Activated T-cell treated with anti-CD3 and anti-CD28 coated beads for 4 hours (primary cell): Measurements from ENCODE around the gene PA2G4.
"Not testable (repeated sequence)": the region's sequence is repeated elsewhere in the genome, so short reads cannot be mapped to it uniquely, and the experiment has no call there.

Experiments used
- DNase-seq: peaks from one replicate; pipeline ENCODE4 v3.0.0-alpha.2; 2020

PA2G4 gene

DNA sequence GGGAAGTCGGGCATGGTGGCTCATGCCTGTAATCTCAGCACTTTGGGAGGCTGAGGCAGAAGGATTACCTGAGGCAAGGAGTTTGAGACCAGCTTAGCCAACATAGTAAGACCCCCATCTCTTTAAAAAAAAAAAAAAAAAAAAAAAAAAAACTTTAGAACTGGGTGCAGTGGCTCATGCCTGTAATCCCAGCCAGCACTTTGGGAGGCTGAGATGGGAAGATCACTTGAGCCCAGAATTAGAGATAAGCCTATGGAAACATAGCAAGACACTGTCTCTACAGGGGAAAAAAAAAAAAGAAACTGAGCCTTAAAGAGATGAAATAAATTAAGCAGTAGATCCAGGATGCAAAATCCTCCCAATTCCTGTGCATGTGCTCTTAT is 1.7 kb upstream of the PA2G4 start:
- no peak for DNase-seq

DNA sequence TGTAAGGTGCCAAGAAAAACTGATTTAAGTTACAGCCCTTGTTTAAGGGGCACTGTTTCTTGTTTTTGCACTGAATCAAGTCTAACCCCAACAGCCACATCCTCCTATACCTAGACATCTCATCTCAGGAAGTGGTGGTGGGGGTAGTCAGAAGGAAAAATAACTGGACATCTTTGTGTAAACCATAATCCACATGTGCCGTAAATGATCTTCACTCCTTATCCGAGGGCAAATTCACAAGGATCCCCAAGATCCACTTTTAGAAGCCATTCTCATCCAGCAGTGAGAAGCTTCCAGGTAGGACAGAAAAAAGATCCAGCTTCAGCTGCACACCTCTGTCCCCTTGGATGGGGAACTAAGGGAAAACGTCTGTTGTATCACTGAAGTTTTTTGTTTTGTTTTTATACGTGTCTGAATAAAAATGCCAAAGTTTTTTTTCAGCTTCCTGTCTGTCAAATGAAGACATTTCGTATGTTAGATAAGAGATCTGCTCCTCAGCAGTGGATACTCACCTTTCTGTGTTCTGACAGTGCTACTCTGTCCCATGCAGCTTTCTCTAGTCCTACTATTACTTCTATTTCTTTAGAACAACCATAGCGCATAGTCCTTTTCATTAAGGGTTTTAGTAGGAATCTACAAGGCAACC is 1.2 kb upstream of the PA2G4 start:
- DNase-seq, result no peak

DNA sequence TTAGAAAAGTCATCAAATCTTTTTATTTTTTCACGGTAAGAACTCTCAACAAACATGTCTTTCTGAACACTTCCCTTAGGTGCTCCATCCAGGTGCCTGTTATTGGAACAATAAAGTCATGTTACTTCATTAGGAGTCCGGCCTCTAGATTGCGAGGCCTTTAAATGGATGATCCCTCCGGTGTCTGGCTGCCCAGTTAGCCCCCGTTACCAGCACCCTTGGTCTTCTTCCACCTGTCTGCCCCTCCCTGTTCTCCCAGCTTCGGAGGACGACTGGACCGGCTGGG is 593 bp upstream of the PA2G4 start:
- no peak for DNase-seq

DNA sequence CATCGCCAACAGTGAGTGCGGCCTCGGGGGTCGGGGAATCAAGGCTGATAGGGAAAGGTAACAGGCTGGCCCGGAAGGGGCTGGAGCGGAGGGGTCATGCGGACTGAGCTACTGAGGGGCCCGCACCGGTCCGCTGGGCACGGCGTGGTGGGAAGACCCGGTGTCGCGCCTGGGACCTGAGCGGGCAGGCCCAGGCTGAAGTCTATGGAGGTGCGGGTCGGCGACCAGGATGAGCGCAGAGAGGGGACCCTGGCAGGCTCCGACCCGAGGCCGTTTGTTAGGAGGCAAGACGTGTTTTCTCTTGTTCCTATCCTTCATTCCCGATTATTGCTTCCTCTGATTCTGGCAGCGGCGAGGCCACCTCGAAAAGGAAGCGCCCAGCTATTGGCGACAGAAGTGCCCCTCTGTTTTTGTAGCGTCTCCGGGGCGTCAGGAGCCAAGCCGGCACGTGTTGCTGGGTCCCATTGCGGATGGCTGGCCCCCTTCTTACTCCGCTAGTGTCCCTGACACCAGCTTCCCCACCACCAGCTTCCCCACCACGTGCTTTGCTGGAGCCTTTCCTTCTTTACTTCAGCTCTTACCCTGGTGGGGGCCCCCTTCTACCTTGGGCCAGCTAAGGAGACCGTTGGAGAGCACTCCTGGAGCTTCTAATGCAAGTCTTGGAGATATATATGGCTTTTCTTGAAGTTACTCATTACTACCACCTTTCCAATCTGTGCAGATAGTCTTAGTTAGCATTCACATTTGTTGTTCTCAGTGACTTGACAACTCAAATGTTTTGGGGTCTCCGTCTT is 653 bp downstream of the PA2G4 start:
- DNase-seq, result no peak

DNA sequence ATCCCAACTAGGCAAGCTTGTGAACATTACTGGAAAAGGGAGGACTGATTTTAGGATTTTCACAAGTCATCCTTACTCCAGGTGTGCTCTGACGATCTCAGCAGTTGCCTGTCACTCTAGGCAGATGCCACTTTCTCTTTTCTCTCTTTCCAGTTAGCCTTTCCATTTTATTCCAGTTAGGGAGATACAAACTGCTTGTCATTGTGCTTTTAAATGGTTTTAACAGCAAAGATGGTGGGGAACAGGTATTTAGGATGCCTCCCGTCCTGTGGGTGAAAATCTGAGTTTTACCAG is 1.2 kb downstream of the PA2G4 start:
- no peak for DNase-seq

DNA sequence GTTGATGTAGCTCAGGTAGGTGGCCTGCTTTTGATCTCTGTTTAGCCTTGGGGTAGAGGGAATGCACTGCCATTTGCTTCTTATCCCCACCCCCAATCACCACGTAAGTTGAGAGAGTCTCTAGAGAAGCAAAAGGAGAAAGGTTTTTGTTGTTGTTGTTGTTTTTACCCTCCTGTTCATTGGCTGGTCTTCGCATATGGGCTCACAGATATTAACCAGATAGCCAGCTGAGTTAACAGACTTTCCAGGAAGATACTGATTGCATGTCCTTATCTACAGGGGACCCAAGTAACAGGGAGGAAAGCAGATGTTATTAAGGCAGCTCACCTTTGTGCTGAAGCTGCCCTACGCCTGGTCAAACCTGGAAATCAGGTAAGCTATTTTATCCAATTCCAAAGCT is 2.9 kb downstream of the PA2G4 start:
- DNase-seq, result no peak

DNA sequence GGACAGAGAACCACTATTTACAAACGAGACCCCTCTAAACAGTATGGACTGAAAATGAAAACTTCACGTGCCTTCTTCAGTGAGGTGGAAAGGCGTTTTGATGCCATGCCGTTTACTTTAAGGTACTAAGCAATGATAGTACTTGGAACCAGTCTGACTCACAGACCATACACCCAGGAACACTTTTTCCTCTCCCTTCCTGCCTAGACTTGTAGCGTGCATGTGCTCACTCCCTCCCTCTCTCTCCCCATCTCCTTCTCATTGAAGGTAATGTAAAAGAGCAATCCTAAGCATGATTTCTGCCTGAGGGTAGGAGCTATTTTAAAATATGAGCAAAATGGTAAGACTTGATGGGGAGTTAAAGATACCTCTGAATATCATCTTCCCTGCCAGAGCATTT is 6.2 kb downstream of the PA2G4 start:
- DNase-seq, result no peak

DNA sequence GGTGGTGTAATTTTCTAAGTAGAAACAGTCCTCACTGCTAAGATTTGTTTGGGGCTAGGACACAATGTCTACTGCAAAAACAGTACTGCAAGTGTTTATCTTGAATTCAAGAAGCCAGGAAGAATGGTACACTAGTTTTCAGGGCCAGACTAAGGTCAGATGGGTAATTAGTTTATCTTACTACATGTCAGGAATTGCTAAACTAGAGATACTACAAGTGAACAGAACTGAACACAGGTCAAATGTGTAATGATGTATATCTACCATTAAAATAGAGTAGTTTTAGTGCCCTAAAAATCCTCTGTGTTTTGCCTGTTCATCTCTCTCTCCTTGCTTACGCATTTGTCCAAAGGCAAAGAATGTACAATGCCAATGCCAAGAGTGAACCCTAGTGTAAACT is 9.7 kb downstream of the PA2G4 start:
- no peak for DNase-seq

DNA sequence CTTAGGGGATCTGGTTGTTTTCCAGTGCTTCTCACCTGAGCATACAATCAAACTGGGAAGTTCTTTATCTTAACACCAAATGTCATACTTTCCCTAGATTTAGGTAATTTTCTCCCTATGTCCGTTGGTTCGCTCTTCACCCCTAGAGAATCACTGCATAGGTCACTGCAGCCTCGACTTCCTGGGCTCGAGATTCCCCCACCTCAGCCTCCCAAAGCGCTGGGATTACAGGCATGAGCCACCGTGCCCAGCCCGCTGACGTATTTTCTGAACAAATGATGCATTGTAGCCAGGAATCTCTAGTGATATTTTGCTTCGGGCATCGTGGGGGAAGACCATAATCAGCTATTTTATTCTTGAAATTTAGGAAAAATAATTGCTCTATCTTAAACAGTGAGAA is 11.0 kb downstream of the PA2G4 start:
- no peak for DNase-seq

DNA sequence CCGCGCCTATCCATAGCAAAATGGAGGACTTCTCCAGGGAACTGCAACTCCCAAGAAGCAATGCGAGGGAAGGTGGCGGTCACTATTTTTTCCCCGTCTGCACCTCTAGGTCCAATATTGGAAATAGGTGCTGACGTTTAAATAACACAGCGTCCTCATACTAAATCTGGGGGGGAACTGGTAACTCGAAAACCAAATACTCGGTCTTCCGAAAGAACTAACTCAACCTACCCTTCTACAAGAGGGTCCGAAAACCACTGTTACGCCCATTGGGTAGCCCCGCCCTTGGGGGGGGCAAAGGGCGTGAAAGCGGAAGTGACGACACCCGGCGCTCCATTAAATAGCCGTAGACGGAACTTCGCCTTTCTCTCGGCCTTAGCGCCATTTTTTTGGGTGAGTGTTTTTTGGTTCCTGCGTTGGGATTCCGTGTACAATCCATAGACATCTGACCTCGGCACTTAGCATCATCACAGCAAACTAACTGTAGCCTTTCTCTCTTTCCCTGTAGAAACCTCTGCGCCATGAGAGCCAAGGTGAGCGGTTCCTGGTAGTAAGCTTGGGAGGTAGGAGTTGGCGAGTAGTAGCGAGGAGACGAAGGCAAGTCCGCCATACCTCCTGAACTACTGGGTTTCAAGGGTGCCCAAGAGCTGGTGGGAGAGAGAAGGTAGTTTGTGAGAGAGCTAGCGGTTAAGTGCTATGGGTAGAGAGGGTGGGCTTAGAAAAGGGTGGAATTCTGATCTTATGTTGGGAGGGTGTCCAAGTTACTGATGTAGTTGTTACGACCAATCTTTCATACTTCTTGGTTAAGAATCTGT is 12.1 kb downstream of the PA2G4 start, which contains the start of gene RPL41:
TSS of gene RPL41 (plus strand) at position 367 of the 815 bp plus-strand sequence.
- DNase-seq, result peak; percentile 97

DNA sequence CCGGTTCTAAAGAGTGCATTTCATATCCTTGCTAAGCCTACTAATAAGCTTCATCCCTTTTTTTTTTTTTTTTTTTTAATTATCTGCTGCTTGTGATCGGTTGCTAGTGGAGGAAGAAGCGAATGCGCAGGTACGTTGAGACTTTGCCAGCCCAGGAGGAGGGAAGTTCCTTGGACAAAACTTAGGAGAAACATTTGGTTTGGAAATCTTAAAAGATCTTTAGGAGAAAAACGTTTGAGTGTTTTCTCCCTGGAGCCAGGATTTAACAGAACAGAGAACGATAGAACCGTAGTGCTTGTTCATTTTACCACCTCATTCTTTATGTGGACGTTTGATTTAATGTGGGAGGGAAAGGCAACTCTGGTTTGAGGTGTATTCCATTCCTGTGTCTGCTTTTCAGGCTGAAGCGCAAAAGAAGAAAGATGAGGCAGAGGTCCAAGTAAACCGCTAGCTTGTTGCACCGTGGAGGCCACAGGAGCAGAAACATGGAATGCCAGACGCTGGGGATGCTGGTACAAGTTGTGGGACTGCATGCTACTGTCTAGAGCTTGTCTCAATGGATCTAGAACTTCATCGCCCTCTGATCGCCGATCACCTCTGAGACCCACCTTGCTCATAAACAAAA is 12.8 kb downstream of the PA2G4 start:
- not testable (repeated sequence) for DNase-seq

DNA sequence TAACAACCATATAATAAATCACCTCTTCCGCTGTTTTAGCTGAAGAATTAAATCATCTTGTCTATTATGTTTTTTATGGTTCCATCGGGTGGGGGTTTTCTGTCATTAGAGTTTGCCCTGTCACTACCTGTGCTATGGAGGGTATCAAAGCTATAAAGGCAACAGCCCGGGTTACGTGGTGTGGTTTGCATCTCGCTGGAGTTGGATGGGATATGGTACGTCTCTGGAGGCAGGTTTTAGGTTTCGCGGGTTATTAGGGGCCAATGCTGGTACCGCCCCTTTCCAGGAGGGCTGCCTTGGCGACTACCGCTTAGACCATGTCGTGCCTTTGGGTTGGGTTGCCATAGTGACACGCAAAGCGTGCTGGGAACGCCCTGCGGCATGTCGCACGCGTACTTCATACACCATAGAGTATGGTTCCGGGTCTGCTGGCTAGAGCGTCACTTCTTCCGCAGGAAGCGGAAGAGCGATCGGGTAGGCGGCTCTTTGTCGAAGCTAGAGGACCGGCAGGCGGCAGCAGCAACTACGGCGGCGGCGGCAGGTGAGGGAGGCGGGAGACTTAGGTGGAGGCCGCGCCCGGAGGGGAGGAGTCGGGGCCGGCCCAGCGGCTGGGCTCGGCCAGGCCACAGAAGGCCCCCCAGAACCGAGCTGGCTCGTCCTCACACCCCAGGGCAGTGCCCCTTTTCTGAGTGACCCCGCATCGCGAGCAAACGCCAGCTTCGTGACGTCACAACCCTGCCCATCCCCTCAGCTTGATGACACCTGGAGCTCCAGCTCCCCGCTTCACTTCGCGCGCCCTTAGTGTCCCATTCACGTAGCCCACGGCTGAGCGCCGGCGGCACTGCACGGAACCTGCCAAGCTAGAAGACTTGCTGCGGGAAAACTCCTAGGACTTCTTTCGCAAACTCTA is 13.7 kb downstream of the PA2G4 start, which contains the start of gene ZC3H10:
TSS of gene ZC3H10 (plus strand) at position 489 of the 910 bp plus-strand sequence. CDS start 2,297 bp downstream, outside the sequence.
- peak; percentile 94 for DNase-seq

DNA sequence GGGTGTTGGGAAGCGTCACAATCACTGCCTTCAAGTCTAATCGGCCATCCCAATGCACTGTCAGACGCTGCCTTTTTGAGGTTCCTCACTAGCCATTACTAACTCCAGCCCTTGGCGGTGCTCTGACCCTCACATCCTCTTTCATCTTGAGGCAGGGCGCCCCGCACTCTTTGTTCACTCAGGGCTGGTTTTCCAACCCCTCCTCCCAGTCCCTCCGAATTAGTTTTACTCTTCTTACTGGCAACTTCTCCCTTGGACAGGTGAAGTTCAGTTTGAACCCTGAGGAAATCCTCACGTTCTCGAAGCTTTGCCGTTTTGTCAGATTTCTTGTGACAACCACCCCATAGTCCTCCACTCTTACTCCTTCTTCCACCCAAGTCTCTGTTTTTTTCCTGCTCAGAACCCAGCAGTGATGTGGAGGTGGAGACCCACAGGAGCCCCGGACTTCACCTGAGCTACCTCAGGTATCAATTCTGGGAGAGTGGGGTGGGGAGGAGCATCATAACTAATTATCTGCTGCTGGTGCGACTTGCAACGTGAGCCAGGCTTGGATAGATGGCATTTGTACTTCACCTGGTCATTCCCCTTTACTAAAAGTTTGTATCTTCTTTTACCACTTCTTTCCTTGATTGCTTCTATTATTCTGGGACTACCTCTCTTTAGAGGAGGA is 14.5 kb downstream of the PA2G4 start:
- no peak for DNase-seq

DNA sequence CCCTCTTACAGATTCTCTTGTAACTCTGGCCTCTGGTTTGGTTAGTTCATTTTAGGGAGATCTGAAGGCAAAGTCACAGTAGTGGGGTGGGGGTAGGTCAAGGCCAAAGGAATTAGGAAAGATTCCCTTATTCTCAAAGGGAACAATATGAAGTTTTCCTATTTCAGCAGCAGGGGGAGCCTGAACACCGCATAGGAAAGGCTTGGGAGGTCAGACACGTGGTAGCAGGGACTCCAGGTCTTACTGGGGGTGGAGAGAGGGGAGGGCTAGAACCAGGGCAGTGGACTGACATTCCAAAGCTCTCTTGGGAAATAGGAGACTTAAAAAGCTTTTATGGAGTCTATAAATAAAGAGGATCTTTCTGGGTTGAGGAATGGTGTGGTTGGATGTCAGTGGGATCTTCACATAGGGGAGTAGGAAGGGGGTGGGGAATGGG is 15.0 kb downstream of the PA2G4 start:
- DNase-seq, result peak; percentile 39

DNA sequence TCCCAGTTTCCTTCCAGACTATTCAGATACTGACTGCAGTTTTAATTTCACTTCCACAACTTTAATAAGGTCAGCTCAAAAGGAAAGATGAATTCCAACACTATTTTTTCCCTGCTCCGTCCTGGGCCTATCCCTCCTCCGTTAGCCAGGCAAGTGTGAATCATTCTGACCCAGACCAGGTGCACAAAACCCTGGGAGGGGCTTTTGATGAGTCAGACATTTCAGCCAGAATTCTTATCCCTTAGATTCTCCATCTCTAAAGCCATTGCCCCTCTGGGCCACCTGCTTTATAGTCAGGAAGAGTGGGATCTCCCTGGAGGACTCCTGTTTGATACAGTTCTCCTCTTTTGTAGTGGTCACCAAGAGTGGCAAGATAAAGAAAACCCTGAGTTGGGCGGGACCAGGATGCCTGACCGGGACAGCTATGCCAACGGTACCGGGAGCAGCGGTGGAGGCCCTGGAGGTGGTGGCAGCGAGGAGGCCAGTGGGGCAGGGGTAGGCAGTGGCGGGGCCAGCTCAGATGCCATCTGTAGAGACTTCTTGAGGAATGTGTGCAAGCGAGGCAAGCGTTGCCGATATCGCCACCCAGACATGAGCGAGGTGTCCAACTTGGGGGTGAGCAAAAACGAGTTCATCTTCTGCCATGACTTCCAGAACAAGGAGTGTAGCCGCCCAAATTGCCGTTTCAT is 15.9 kb downstream of the PA2G4 start:
- DNase-seq, result no peak

DNA sequence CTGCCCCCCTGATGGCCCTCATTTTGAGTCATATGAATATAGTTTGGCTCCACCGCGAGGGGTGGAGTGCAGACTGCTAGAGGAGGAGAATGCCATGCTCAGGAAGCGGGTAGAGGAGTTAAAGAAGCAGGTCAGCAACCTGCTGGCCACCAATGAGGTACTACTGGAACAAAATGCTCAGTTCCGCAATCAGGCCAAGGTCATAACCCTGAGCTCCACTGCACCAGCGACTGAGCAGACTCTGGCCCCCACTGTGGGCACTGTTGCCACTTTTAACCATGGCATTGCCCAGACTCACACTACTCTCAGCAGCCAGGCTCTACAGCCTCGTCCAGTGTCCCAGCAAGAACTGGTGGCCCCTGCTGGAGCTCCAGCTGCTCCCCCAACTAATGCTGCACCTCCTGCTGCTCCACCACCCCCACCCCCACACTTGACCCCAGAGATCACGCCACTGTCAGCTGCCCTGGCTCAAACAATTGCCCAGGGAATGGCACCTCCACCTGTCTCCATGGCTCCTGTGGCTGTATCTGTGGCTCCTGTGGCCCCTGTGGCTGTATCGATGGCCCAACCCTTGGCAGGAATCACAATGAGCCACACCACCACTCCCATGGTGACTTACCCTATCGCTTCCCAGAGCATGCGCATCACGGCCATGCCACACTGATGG is 17.0 kb downstream of the PA2G4 start:
- DNase-seq, result no peak

DNA sequence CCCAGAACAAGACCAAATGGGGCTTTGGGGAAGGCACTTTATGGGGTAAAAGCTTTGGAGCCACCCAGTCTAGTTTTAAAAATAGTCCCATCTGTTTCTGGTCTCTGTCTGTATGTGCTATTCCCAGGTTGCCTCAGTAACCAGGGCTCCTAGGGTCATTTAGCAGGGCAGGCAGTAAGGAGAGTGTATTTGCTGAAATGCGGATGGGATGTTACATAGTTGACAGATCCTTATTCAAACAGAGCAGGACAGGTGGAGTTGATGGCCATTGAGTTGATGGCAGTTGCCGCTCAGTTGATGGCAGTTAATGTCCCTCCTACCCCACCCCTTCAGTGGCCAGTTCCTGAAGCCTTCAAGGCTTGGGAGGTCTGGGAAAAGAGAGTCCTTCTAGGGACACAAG is 18.3 kb downstream of the PA2G4 start:
- no peak for DNase-seq

DNA sequence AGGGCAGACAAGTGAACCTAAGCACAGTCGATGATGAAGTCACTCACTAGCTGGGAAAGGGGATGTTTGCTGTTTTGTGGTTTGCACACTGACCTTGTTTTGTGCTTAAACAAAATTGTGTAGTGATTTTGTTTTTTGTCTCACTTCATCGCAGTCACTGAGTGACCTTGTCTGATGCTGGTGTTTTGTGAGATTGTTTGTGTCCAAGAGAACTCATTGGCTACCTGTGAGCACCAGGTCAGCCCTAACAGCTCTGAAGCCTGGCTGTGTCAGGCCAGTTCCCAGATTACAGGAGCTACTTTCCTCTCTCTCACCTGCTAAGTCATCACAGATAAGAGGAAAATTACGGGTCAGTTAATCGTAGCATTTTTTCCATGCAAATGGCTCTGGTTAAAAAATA is 19.8 kb downstream of the PA2G4 start:
- DNase-seq, result no peak

DNA sequence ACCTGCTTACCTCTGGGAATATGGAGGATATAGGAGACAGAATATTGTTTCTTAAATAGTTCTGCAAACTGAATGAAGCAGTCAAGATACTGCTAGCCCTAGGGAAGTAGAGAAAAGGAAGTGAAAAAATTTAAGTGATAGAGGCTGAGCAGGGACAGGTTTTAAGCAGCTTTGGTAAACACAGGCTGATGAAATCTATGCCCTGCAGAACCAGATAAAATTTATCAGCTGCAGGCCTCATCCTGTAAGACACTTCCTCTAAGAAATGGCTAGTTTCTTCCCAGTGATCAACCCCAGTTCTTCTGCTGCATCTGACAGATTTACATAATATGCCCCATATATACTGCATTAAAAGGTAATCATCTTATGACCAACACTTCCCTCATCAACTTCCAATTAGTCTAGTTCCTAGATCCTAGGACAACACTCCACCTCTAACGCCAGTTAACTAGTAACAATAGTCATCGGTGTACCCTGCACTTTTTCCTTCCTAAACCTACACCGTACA is 22.4 kb downstream of the PA2G4 start:
- DNase-seq, result no peak

DNA sequence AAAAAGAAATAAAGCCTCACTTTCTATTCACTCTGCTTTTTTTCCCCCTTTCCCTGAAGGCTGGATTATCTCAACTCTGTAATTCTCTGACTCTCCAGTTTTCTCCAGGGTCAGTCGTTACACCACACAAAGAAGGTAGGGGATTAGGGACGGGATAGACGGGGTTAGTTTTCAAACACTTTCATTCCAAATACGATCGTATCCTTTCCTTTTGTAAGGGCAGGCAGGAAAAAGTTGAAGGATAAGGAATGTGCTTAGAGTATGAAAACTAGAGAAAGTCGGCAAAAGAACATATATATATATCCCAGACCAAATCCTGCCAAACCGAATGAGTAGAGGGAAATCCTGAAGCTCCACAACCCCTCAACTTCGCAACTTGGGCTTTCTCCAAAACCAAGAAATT is 23.1 kb downstream of the PA2G4 start:
- no peak for DNase-seq
